HG03565 (cell line): ENCODE results near the gene SLC25A21.
"Not testable (repeated sequence)": the region's sequence is repeated elsewhere in the genome, so short reads cannot be mapped to it uniquely, and the experiment has no call there.

Experiments
- ATAC-seq: cut with Tn5 transposase; IDR thresholded peaks from one replicate; pipeline ENCODE4 v1.9.1; 2021; ENCODE audit warnings: mild to moderate bottlenecking, moderate library complexity; ENCODE audit not compliant: unreplicated experiment

Gene SLC25A21

GRCh38 chr14:36996133-36996856 is 176.1 kb downstream of the SLC25A21 start:
- ATAC-seq: no peak

- ATAC-seq: no peak
Measured at GRCh38 chr14:36989806-36990205, 182.6 kb downstream of the SLC25A21 start.

GRCh38 chr14:36988989-36989388 is 183.4 kb downstream of the SLC25A21 start:
- no peak for ATAC-seq

GRCh38 chr14:36988568-36988967 is 183.8 kb downstream of the SLC25A21 start:
- no peak for ATAC-seq

- no peak for ATAC-seq
Measured at GRCh38 chr14:36986407-36986806, 186.0 kb downstream of the SLC25A21 start.

GRCh38 chr14:36981832-36982529 is 190.4 kb downstream of the SLC25A21 start:
- ATAC-seq: no peak

- ATAC-seq: not testable (repeated sequence)
Measured at GRCh38 chr14:36980413-36980812, 192.0 kb downstream of the SLC25A21 start.

GRCh38 chr14:36979863-36980262 is 192.5 kb downstream of the SLC25A21 start:
- no peak for ATAC-seq

- ATAC-seq: no peak
Measured at GRCh38 chr14:36976571-36977023, 195.8 kb downstream of the SLC25A21 start.

- no peak for ATAC-seq
Measured at GRCh38 chr14:36975834-36976233, 196.6 kb downstream of the SLC25A21 start.

- ATAC-seq: no peak
Measured at GRCh38 chr14:36974985-36975384, 197.4 kb downstream of the SLC25A21 start.

GRCh38 chr14:36973806-36974442 is 198.5 kb downstream of the SLC25A21 start:
- ATAC-seq: no peak

GRCh38 chr14:36971263-36971855 is 201.0 kb downstream of the SLC25A21 start:
- ATAC-seq: no peak

GRCh38 chr14:36967892-36968555 is 204.4 kb downstream of the SLC25A21 start:
- ATAC-seq: no peak

GRCh38 chr14:36955967-36956366 is 216.4 kb downstream of the SLC25A21 start:
- no peak for ATAC-seq

GRCh38 chr14:36955376-36955775 is 217.0 kb downstream of the SLC25A21 start:
- ATAC-seq: no peak

- ATAC-seq: no peak
Measured at GRCh38 chr14:36952689-36953088, 219.7 kb downstream of the SLC25A21 start.

GRCh38 chr14:36951380-36951911 is 221.0 kb downstream of the SLC25A21 start:
- no peak for ATAC-seq

GRCh38 chr14:36950812-36951211 is 221.6 kb downstream of the SLC25A21 start:
- ATAC-seq: no peak

- no peak for ATAC-seq
Measured at GRCh38 chr14:36949371-36949770, 223.0 kb downstream of the SLC25A21 start.
